CD1c-positive myeloid dendritic cell (primary cell): Measurements from ENCODE around the gene ENTREP1.
"Not testable (repeated sequence)": the region's sequence is repeated elsewhere in the genome, so short reads cannot be mapped to it uniquely, and the experiment has no call there.

ENCODE experiments used
- DNase-seq: peaks from one replicate; pipeline ENCODE4 v3.0.0-alpha.2; 2016; ENCODE audit errors: extremely low spot score

The ENTREP1 gene

GRCh38 chr9:69411931-69412740 is 87.1 kb downstream of the ENTREP1 start:
- DNase-seq: no peak

GRCh38 chr9:69412741-69413150 is 87.7 kb downstream of the ENTREP1 start:
- DNase-seq: peak; percentile 6

GRCh38 chr9:69420611-69421270 is 95.7 kb downstream of the ENTREP1 start:
- DNase-seq: no peak

- DNase-seq: peak; percentile 79
Observed at GRCh38 chr9:69421908-69422801, 97.1 kb downstream of the ENTREP1 start.

GRCh38 chr9:69425136-69425801 is 100.3 kb downstream of the ENTREP1 start:
- no peak for DNase-seq

- no peak for DNase-seq
Observed at GRCh38 chr9:69427286-69427685, 102.3 kb downstream of the ENTREP1 start.

- no peak for DNase-seq
Observed at GRCh38 chr9:69428017-69428785, 103.2 kb downstream of the ENTREP1 start.

GRCh38 chr9:69429281-69429680 is 104.3 kb downstream of the ENTREP1 start:
- DNase-seq: no peak

GRCh38 chr9:69430206-69430605 is 105.2 kb downstream of the ENTREP1 start:
- DNase-seq: no peak

- no peak for DNase-seq
Observed at GRCh38 chr9:69431203-69431602, 106.2 kb downstream of the ENTREP1 start.

- no peak for DNase-seq
Observed at GRCh38 chr9:69431777-69432176, 106.8 kb downstream of the ENTREP1 start.

GRCh38 chr9:69432623-69433022 is 107.6 kb downstream of the ENTREP1 start:
- DNase-seq: no peak

GRCh38 chr9:69433392-69433791 is 108.4 kb downstream of the ENTREP1 start:
- no peak for DNase-seq

GRCh38 chr9:69433968-69434367 is 109.0 kb downstream of the ENTREP1 start:
- DNase-seq: no peak

GRCh38 chr9:69439654-69440053 is 114.6 kb downstream of the ENTREP1 start:
- not testable (repeated sequence) for DNase-seq

- not testable (repeated sequence) for DNase-seq
Observed at GRCh38 chr9:69440254-69440955, 115.4 kb downstream of the ENTREP1 start.
